Prostate gland (tissue), 2 donors: Measurements from ENCODE around the gene EPB41L4A.
"Not testable (repeated sequence)": the region's sequence is repeated elsewhere in the genome, so short reads cannot be mapped to it uniquely, and the experiment has no call there.

Experiments used
- CTCF ChIP-seq, 4 experiments: fragments of 200-600 bp in 2 of 4; fragments of 450-650 bp in 2 of 4; sonication (generic) in 2 of 4; IDR thresholded peaks; 1 replicate in 3 of 4; 2 replicates in 1 of 4; pipeline ENCODE4 v1.5.1; 2016 to 2019; ENCODE audit warnings: antibody characterized with exemption in 4 of 4, mild to moderate bottlenecking in 2 of 4, moderate library complexity in 2 of 4
- POLR2A ChIP-seq: fragments of 450-650 bp; IDR thresholded peaks from one replicate; pipeline ENCODE4 v1.6.1; 2016; ENCODE audit warnings: antibody characterized with exemption, mild to moderate bottlenecking
- POLR2AphosphoS5 ChIP-seq: sonication (generic); formaldehyde crosslinking; IDR thresholded peaks from one replicate; pipeline ENCODE4 v1.6.1; 2017; ENCODE audit warnings: antibody characterized with exemption

- TF ChIP-seq CTCF (IDR thresholded peaks at IDR 0.05); POLR2A; POLR2AphosphoS5: not testable (repeated sequence)
These were observed 28.2 kb upstream of the EPB41L4A start for GRCh38 chr5:112447187-112447760.
